Adrenal gland (tissue), 5 donors: Measurements from ENCODE around the gene UBL3.

Source experiments
- POLR2A ChIP-seq, 2 donors: fragments of 450-650 bp; IDR thresholded peaks; one replicate each; pipeline ENCODE4 v1.6.1; 2017; ENCODE audit warnings: antibody characterized with exemption in 2 of 2, mild to moderate bottlenecking in 2 of 2, moderate library complexity in 1 of 2
- TF ChIP-seq, protein P1 (sequence below), 6 experiments: fragments of 450-650 bp in 4 of 6; fragments of 200-600 bp in 2 of 6; sonication (generic) in 1 of 6; IDR thresholded peaks; 1 replicate in 5 of 6; 2 replicates in 1 of 6; pipeline versions ENCODE4 v1.5.1 to v1.8.0; 2016 to 2021; ENCODE audit warnings: antibody characterized with exemption in 6 of 6, mild to moderate bottlenecking in 2 of 6, moderate library complexity in 1 of 6
- donor health status: DM: no; HTN: no; CAD: no.

DNA sequence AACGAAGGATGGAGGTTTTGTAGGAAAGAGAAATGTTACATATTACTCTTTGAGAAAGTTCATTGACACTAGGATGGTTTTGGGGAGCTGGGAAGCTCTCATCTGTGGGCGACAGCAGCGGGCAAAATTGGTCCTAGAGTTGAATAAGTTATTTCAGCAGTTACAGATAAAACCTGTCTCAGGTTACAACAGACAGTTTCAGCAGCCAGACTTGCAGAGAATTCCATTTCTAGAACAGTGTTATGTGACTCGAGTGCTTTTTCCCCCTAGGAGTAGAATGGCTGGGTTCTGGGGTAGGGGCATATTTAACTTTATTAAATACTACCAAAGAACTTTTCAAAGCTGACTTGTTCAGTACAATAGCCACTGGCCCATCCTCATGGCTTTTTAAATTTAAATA, 46.7 kb upstream of the UBL3 start:
- TF ChIP-seq POLR2A (IDR thresholded peaks at IDR 0.05), result no peak
- TF ChIP-seq, protein P1, sequence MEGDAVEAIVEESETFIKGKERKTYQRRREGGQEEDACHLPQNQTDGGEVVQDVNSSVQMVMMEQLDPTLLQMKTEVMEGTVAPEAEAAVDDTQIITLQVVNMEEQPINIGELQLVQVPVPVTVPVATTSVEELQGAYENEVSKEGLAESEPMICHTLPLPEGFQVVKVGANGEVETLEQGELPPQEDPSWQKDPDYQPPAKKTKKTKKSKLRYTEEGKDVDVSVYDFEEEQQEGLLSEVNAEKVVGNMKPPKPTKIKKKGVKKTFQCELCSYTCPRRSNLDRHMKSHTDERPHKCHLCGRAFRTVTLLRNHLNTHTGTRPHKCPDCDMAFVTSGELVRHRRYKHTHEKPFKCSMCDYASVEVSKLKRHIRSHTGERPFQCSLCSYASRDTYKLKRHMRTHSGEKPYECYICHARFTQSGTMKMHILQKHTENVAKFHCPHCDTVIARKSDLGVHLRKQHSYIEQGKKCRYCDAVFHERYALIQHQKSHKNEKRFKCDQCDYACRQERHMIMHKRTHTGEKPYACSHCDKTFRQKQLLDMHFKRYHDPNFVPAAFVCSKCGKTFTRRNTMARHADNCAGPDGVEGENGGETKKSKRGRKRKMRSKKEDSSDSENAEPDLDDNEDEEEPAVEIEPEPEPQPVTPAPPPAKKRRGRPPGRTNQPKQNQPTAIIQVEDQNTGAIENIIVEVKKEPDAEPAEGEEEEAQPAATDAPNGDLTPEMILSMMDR (IDR thresholded peaks at IDR 0.05), result no peak
